GM18867 (cell line): ENCODE measurements around the gene BACH2.
"Not testable (repeated sequence)": the region's sequence is repeated elsewhere in the genome, so short reads cannot be mapped to it uniquely, and the experiment has no call there.

Experiments
- ATAC-seq: cut with Tn5 transposase; IDR thresholded peaks from one replicate; pipeline ENCODE4 v1.9.1; 2021; ENCODE audit warnings: mild to moderate bottlenecking, moderate library complexity; ENCODE audit not compliant: unreplicated experiment

Gene BACH2

DNA sequence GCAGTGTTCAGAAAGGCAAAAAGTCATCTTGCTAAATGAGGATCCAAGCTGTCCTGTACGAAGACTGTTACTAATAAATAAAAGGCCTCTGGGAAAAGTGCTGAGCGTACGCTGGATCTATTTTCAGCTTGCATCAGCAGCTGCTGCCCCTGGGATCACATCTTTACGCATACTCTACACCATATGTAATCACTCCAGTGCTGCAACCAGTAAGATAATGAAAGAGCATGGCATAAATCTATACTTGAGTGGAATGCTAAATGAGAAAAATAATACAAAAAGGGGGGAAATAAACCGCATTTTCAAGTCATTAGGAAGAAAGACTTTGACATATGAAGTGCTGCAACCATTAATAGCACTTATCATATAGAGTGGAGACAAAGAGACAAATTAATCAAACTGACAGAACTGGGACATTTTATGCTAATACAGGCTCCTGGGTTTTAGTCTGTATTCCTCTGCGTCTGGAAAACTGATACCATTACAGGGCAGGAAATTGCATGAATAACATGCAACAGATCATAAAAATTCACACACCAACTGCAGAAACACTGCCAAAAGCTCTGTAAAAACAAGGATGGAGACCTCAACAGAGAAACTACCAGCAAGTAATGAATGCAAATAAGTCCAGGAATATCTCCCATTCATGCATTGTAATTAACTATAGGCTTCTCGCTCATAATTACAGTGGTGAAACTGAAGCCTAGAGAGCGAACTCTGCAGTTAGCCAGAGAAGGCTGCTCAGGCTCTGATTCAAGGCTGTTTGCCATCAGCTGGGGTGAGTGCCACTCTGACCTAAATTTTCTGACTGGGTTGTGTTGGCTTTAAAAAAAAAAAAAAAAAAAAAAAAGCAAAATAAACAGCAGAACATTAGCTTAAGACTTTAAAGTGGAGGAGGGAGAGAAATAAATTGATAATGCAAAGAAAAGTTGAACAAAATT is 318.6 kb downstream of the BACH2 start:
- ATAC-seq, result no peak

DNA sequence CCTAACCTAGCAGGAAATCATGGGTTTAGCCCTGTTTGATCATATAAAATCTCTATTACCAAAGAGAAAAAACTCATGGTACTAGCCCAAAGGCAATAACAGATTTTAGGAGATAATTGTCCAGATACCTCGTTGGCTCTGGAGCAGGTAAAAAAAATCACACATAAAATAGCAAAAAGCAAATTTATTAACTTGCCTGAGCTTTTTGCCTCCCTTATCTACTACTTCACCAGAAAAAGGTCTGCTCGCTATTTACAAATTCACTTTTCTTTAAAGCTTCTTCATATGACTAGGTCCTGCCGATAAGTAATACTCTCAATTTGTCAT is 320.0 kb downstream of the BACH2 start:
- ATAC-seq, result no peak

DNA sequence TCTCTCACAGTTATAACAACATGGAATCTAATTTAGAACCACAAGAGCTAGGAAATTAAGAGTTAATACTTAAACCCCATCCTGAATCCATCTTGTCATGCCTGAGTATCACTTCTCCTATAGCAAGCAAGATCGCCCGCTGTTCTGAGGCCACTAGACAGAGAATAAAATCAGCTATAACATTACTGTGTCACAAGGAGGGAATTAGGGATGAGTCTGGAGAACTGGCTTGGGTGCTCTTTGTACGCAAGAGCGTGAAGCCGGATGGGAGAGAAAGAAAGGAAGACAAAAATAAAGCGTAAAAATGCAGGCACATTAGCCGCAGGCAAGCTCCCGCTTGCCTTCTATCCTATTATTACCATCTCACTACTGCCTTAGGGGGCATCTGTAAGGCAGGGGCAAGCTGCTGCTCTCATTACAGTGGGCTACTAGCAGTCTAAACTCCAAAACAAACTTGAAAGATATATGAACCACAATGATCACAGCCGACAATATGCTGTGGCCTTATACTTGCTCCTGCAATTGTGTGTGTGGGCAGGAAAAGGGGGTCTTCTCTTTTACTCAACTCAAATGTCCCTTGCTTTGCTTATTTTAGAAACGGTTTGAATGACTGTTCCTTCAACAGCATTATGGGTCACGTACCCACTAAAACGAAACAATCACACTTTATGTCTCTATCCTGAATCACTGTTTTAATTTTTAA is 320.5 kb downstream of the BACH2 start:
- no peak for ATAC-seq

DNA sequence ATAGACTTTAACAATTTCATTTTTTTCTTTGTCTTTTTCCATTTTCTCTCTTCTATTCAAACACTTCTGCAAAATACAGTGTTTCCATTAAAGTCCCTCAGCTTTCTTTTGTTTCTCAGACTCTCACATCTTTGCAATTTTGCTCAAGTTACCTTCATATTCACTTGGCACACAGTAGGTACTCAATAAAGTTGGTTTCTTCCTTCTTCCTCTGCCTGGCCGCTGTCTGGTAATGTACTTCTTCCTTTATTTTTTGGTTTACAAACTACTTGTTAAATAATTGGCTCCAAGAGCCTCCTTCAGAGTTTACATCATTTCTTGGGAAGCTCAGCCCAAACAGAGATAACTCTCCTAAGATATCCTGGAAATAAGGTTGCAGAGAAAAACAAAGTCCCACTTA is 321.3 kb downstream of the BACH2 start:
- ATAC-seq, result no peak

DNA sequence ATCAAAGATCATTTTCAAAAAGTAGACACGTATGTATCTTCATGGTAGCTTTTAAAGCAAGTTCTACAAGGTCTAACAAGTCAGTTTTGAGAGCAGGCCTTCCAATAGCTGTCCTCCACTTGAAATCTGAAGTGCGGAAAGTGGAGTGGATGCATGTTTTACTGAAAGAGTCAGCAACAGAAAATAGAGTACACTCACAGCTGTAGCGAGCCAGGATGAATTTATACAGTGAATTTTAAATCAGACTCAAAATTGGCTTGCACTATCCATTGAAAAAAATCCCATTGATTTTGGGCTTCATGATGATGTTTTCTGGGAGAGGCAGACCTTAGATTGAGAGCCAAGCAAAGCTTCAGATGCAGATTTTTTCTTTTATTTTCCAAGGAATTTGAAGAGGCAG is 321.8 kb downstream of the BACH2 start:
- no peak for ATAC-seq

DNA sequence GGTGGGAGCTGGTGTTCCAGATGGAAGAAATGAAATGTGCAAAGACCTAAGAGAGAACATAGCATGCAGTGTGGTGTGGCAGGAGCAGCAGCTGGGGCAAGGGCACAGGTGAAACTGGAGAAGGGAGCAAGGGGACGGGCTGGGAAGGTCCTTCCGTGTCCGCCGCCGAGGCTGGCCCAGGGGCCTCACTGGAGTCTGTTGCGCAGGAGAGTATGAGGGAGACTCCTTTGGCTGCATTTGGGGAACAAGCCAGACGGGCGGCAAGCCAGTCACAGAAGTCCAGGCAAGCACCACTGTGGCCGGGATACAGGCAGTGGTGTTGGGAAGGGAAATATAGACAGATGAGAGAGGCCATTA is 324.6 kb downstream of the BACH2 start:
- ATAC-seq, result no peak

DNA sequence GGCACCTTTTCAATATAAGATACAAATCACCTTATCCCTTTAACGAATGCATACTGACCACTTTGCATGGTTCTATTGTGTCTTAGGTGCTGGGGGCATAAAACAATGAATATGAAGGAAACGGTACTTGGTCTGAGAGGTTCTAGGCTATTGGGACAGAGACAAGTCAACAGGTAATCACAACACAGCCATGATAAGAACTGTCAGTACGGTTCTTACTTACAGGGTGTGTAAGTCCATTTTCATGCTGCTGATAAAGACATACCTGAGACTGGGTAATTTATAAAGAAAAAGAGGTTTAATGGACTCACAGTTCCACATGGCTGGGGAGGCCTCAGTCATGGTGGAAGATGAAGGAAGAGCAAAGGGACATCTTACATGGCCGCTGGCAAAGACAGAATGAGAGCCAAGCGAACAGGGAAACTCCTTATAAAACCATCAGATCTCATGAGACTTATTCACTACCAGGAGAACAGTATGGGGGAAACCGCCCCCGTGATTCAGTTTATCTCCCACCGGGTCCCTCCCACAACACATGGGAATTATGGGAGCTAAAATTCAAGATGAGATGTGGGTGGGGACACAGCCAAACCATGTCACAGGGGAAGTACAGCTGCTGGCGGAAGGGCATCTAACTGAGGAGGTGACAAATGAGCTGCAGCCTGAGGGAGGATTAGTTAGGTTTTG is 325.2 kb downstream of the BACH2 start:
- not testable (repeated sequence) for ATAC-seq

DNA sequence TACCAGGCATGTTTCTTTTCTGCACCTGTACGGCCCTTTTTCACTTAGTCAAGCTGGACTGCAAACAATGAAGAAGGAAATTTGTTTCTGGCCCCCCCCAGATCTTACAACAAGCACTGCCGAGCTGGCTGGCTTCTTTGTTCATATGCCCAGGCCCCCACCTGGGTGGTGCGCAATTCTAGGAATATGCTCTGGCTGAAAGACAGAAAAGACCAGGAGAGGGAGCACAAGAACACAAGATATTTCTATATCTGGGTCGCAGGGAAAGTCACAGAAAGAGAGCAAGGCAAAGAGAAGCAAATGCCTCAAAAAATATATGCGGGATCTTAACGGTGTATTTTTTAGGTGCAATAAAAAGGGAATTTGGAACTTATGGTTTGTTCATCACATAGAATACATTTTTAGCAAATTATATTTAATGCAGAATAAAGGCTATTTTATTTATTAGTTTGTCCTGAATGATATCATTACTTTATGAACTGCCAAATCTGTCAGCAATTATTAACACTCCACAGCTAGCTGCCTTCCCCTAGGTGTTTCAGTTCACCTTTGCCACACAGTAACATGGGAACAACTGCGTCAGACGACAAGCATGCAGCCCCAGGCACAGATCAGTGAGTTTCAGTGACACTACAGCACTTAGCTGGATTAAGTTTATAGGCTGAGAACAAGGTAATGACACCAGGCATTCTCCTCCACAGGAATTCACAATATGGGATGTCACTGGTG is 325.9 kb downstream of the BACH2 start:
- no peak for ATAC-seq

DNA sequence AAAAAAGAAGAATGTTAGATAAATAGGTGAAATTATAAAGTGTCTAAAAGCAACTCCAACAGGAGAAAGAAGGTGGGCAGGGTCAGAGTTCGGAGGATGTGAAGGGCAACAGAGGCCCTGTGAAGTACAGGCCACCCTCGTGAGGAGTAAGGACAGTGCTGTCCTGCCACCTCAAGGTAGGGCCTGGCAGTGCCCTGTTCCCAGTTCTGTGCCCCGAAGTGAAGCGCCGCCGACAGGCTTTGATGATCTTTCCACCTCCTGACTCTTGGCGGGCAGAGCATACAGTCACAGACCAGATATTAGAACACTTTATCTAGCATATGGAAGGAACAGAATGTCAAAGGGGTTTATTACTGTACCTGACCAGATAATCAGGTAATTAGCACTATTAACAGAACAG is 326.6 kb downstream of the BACH2 start:
- no peak for ATAC-seq

DNA sequence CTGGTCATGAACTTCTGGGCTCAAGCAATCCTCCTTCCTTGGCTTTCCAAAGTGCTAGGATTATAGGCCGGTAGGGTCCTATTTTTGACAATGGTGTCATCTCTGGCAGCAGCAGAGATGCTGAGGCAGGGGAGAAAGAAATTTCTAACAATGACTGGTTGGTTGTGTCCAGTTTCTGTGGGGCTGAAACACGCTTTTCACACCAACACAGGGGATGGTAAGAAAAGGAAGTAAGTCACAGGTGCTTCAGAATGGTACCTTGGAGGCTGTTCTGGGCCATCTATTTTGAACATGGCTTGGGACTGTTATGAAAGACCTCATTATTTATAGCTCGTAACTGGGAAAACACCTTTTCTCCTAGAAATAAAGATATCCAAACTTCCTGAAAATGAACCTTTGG is 329.7 kb downstream of the BACH2 start:
- peak; percentile 56 for ATAC-seq

DNA sequence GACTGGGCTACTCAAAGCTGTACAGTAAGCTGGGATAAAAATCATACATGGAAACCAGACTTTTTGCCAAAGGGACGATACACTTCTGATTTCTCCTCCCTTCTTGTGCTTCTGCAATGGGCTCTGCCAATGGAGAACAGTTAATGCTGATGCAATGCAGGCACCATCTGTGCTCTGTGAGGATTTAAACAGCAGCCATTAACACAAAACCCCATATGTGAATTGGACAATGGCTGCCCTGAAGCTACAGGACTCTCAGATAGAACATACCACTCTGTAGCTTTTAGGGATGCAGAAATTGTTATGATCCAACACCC is 330.5 kb downstream of the BACH2 start:
- ATAC-seq, result no peak

DNA sequence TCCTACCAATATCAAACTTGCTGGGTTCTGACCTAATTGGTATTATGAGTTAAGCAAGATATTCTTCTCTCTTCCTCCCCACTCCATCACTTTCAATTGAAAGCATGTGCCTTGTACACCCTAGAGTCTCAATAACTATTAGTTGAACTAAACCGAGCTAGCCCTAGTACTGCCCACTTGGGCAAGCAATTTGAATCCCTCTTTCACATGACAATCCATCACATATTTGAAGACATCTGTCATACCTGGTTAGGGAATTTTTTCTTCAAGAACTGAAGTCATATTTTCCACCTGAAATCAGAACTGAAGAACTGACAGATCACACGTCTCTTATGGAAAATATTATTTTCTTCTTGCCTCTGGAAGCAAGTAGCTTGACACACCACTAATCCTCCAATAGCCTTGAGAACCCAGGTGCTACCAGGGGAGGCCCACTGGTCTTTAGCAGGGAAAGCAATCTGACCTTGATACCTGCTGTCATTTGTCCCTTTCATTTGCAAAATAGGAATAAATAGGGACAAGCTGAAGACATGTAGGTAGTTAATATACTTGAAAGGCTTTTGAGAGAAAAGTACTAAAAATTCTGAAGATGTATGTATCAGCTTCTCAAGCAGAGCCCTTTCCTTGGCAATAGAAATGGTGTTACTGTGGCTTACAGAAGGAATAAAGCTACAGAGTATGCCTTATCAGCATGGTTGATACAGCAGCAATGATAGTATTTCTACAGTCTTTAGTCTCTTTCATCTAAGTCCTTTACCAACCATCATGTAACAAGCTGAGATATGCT is 331.0 kb downstream of the BACH2 start:
- ATAC-seq, result no peak

DNA sequence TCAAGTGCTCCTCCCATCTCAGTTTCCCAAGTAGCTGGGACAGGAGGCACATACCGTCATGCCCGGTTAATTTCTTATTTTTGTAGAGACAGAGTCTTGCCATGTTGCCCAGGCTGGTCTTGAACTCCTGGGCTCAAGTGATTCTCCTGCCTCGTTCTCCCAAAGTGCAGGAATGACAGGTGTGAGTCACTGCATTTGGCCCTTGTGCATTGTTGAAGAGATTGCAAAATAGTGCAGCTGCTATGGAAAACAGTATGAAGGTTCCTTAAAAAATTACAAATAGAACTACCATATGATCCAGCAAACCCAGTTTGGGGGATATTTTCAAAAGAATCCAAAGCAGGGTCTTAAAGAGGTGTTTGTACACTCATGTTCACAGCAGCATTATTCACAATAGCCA is 333.3 kb downstream of the BACH2 start:
- no peak for ATAC-seq

DNA sequence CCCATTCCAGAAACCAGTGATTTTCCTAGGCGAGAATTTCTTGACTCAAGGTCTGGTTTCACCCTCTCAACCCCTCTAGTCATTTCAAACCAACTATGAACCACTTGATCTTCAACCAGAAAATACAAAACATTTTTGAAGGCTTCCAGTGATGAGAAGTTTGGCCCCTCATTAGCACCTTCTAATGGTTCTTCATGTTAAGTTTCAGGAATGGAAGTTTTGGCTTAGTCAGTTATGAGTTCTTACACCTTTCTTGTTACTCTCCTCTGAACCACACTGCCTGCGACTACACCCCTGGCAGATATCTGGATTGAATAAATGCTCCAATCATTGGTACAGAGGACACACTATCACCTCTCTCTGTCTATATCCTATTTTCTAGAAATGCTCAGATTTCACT is 335.2 kb downstream of the BACH2 start:
- ATAC-seq, result no peak

DNA sequence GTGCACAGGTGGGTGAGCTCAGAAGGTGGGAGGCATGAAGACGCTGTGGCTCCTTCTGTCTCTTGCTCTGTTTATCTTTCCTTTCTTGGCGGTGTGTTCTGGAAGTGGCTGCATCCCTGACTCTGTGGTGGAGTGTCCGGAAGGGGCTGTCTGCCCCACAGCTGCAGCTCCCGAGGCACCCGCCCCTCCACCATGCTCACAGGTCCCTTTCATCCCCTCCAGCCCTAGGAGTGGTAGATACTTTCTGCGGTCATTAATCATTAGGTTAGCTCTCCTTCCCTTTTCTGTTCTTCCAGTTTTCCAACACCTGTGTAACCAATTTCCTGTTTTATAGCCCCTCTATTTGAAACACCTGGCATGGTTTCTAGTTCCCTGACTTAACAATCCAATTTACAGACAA is 336.8 kb downstream of the BACH2 start:
- no peak for ATAC-seq

DNA sequence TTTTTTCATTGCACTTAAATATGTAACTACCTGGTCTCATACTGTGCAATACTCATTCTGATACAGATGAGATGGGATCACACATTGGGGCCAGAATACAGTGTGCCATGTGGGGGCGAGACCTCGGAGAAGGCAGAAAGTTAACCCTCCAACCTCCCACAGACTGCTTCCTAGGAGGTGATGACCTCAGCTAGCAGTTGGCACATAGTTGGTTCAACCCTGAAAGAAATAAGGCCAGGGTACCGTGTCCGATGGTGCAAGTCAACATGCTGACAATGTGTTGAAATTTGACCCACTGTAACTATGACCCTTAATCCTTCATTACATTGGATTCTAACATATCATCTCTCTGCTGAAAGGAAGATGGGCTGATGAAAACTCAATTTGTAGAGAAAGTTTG is 340.5 kb downstream of the BACH2 start:
- no peak for ATAC-seq

DNA sequence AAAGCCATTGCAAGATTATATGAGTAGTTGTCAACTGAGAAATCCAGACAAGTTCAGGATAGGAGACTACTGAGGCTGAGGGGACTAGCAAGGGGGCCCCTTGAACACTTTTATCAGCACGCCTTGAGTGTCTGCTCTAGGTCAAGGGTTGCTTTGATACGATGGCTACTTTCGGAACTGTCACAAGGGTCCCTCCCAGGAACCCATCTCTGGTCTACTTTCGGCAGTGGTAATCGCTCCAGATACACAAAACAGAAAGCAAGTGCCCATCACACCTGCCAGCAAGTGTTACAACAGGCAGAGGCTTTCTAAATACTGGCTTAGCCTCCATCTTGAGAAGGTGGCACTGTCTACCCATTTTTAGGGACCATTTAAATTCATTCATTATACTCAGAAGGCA is 341.3 kb downstream of the BACH2 start:
- ATAC-seq, result no peak

DNA sequence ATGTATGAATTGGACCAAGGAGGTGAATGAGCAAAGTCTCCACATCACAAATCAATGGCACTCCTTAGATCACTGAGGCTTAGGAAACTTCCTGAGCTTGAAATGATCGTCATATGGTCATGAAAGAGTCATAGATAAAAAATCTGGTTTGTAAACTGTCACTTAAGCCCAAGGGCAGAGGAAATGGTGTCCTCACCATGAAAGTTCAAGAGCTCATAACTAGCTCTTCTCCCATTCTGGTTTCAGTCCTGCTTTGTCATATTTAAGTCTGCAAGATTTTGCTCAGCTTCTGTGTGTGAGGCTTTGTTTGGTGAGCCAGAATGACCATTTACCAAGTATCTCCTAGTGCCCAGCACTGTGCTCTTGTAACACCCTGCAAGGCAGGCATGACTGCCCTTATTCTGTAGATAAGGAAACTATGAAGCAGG is 341.9 kb downstream of the BACH2 start:
- ATAC-seq, result no peak

DNA sequence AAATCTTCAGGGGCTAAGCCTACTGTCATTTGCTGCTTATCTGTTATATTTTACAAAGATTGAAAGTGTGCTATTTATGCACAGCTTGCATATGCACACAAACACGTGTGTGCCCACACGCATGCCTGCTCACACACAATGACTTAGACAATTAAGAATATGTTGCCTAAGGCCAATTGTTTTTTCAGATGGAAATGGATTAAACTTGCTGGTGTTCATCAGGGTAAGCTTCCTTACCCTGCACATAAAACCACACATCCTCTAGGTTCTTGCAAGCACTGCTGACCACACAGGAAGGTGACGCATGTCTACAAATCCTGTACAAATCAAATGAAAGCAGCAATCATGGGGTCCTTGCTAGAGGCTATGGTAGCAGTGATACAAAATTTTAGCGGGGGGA is 344.0 kb downstream of the BACH2 start:
- ATAC-seq, result no peak

DNA sequence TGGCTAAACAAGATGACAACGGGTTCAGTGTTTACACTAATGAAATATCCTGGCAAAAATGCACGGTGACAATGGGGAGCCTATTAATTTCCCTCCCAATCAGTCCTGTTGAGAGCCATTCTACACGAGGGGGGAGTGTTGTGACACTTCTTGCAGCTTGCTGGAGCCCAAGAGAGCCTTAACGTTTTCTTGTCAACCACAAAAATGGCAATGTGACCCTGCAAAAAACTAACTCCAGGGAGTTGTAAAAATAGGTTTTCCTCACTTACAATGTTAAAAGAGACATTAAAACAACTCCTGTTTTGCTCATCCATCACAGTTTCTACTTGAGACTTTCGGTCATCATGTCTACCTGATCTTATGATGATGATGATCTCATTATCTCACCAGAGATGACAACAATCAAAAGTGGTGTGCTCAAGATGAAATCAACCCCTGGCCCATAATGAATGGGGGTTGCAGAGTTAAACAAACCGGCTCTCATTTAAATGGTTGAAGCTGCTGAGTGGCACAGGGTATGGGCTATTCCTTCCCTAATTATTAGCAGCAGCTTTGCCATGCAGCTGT is 344.5 kb downstream of the BACH2 start:
- no peak for ATAC-seq
